GM18517 (cell line): Measurements from ENCODE around the gene RAB19.
"Not testable (repeated sequence)": the region's sequence is repeated elsewhere in the genome, so short reads cannot be mapped to it uniquely, and the experiment has no call there.

Experiments
- ATAC-seq: cut with Tn5 transposase; IDR thresholded peaks from one replicate; pipeline ENCODE4 v1.9.1; 2021; ENCODE audit warnings: mild to moderate bottlenecking, moderate library complexity; ENCODE audit not compliant: unreplicated experiment

The RAB19 gene

GRCh38 chr7:140451716-140452115 is 47.9 kb downstream of the RAB19 start:
- no peak for ATAC-seq

GRCh38 chr7:140453273-140453672 is 49.4 kb downstream of the RAB19 start:
- ATAC-seq, result no peak

- ATAC-seq, result not testable (repeated sequence)
These were observed 50.2 kb downstream of the RAB19 start for GRCh38 chr7:140453785-140454656.

- no peak for ATAC-seq
These were observed 50.8 kb downstream of the RAB19 start for GRCh38 chr7:140454657-140455015.

- no peak for ATAC-seq
These were observed 51.9 kb downstream of the RAB19 start for GRCh38 chr7:140455743-140456142.

- ATAC-seq, result no peak
These were observed 52.7 kb downstream of the RAB19 start for GRCh38 chr7:140456551-140457051.

GRCh38 chr7:140458201-140458600 is 54.3 kb downstream of the RAB19 start:
- ATAC-seq, result no peak

- ATAC-seq, result no peak
These were observed 55.1 kb downstream of the RAB19 start for GRCh38 chr7:140458916-140459315.

- ATAC-seq, result no peak
These were observed 59.3 kb downstream of the RAB19 start for GRCh38 chr7:140463111-140463510.

GRCh38 chr7:140475747-140476333 is 72.0 kb downstream of the RAB19 start:
- no peak for ATAC-seq

GRCh38 chr7:140476698-140477261 is 72.9 kb downstream of the RAB19 start:
- no peak for ATAC-seq
